Thyroid gland (tissue), 4 donors: Measurements from ENCODE around the gene ZSCAN16.

Experiments
- CTCF ChIP-seq, 6 experiments: fragments of 200-600 bp in 3 of 6; fragments of 450-650 bp in 3 of 6; sonication (generic) in 3 of 6; IDR thresholded peaks; one replicate each; pipeline ENCODE4 v1.5.1; 2016 to 2019; ENCODE audit warnings: antibody characterized with exemption in 6 of 6, mild to moderate bottlenecking in 2 of 6, inconsistent platforms in 1 of 6, moderate library complexity in 1 of 6
- POLR2A ChIP-seq, 2 donors: fragments of 450-650 bp; IDR thresholded peaks; one replicate each; pipeline ENCODE4 v1.6.1; 2017; ENCODE audit warnings: antibody characterized with exemption in 2 of 2, mild to moderate bottlenecking in 2 of 2, moderate library complexity in 1 of 2

- TF ChIP-seq CTCF (IDR thresholded peaks at IDR 0.05) (no peak), POLR2A (IDR thresholded peaks at IDR 0.05) (no peak)
Observed at GRCh38 chr6:28121876-28122275, 2.5 kb upstream of the ZSCAN16 start.
